ENCODE results near the gene LRMDA. TPM values are rescaled to one million over a fixed set of nuclear protein-coding genes. Genes with fewer than 3 reads are reported as not detected.

Gene LRMDA
- total RNA-seq, 2 experiments from 2014 or later: not detected

DNA sequence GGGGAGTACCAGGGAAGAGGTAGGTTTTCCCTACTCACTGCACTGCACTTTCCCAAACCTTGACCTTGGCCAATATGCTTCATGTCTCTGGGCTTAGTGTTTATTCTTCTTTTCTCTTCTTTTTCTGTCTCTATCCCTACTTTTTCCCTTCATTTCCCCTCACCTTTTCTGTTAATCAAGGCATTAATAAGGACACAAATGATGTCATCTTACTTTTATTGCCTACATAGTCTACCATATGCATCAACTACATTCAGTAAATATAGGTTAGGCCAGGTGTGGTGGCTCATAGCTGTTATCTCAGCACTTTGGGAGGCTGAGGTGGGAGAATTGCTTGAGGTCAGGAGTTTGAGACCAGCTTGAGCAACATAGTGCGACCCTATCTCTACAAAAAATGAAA is 16.9 kb upstream of the LRMDA start:
- Mint-ChIP-seq H3K36me3 (ENCODE audit: low read depth) (no peaks in the 10 kb centered on the region), H3K4me3 (no peak overlapping the region), H3K4me1 (ENCODE audit: low read depth) (peaks cover 2% of the 10 kb centered on the region), H3K9me3 (no peaks in the 10 kb centered on the region), H3K27ac (no peak overlapping the region), H3K27me3 (ENCODE audit: low read depth) (peaks cover 32% of the 10 kb centered on the region)
- intact Hi-C loops (cut with micrococcal nuclease): no loop called here
- CTCF ChIA-PET: interaction anchor here (0.7 kb wide), 1 partner anchor 15 kb away, joined by 3 read pairs; no protein-coding TSS in a partner anchor
- DNase-seq: no peak

DNA sequence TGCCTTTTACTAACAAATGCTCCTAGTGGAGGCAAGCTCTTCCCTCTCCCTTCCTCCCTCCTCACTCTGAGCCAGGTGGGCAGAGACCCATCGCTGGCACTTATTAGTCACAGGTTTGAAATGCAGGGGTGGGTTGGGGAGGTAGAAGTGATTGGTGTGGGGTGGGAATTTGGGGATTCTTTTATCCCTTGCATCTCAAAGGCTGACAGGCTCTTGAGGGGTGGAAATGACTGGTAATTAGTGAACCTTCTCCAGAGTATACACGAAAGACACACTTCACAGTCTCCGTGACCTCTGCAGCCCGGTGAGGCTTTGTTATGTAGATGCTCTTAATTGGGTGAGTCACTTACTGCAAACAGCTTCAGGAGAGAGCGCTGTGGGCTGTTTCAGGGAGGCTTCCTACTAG is 13.9 kb upstream of the LRMDA start:
- H3K27me3 Mint-ChIP-seq (ENCODE audit: low read depth): peaks cover 13% of the 10 kb centered on the region
- CTCF ChIA-PET: no interaction called here
- intact Hi-C loops (cut with micrococcal nuclease): no loop called here

DNA sequence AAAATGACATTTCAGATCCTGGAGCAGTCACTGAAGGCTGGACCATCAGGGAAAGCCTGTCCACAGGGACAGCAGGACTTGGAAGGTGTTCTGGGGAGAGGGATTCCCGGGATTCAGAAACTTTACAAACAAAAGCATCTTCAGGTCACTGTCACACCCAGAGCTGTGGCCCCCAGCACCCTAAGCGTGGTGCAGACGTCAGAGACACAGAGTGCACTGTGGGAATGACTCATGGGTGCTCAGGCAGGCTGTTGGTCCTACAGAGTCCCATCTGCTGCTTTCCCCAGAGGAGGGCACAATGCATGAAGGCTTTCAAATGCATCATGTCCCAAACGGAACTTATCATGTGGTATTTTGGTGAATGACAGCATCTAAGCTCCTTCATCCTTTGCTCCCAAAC is 13.1 kb upstream of the LRMDA start:
- no peaks in the 10 kb centered on the region for H3K9me3 Mint-ChIP-seq
- intact Hi-C loops (cut with micrococcal nuclease): no loop called here
- CTCF ChIA-PET: no interaction called here
- H3K4me3 Mint-ChIP-seq: no peak overlapping the region
- no peaks in the 10 kb centered on the region for H3K36me3 Mint-ChIP-seq (ENCODE audit: low read depth)
- H3K27ac Mint-ChIP-seq: no peak overlapping the region
- peaks cover 11% of the 10 kb centered on the region for H3K27me3 Mint-ChIP-seq (ENCODE audit: low read depth)
- no peaks in the 10 kb centered on the region for H3K4me1 Mint-ChIP-seq (ENCODE audit: low read depth)
- no peak for DNase-seq

More for the DNA sequence above, 13.9 kb upstream of the LRMDA start:
- Mint-ChIP-seq H3K4me1 (ENCODE audit: low read depth) (no peaks in the 10 kb centered on the region), H3K27ac (no peak overlapping the region), H3K36me3 (ENCODE audit: low read depth) (no peaks in the 10 kb centered on the region), H3K4me3 (no peak overlapping the region), H3K9me3 (no peaks in the 10 kb centered on the region)
- DNase-seq: no peak

DNA sequence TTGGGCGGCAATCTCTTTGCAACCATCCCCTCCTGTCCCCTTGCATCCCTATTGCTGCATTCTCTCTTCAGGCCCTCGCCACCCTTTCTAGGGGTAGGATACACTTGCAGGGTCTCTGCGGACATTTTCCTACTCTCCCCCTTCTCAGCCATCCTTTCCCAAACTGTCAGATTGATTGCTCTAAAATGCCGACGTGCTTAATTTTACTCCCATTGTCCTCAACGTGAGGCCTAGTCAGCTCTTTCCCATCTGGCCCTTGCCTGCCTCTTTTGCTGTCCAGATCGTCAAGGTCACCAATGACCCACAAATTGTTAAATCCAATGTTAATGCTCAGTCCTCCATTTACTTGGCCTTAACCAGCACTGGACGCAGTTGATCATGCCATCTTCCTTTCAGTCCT is 12.7 kb upstream of the LRMDA start:
- intact Hi-C loops (cut with micrococcal nuclease): no loop called here
- H3K4me3 Mint-ChIP-seq: no peak overlapping the region

GRCh38 chr10:75422913-75423312 is 8.5 kb upstream of the LRMDA start:
- Mint-ChIP-seq H3K4me3 (no peak overlapping the region), H3K27me3 (ENCODE audit: low read depth) (no peaks in the 10 kb centered on the region), H3K27ac (no peak overlapping the region), H3K9me3 (no peaks in the 10 kb centered on the region), H3K36me3 (ENCODE audit: low read depth) (no peaks in the 10 kb centered on the region), H3K4me1 (ENCODE audit: low read depth) (no peaks in the 10 kb centered on the region)
- CTCF ChIA-PET: no interaction called here
- DNase-seq: no peak
- intact Hi-C loops (cut with micrococcal nuclease): no loop called here

More for the DNA sequence above, 12.7 kb upstream of the LRMDA start:
- DNase-seq: no peak
- no peaks in the 10 kb centered on the region for H3K36me3 Mint-ChIP-seq (ENCODE audit: low read depth)
- CTCF ChIA-PET: no interaction called here
- H3K9me3 Mint-ChIP-seq: no peaks in the 10 kb centered on the region
- no peak overlapping the region for H3K27ac Mint-ChIP-seq
- peaks cover 11% of the 10 kb centered on the region for H3K27me3 Mint-ChIP-seq (ENCODE audit: low read depth)
- H3K4me1 Mint-ChIP-seq (ENCODE audit: low read depth): no peaks in the 10 kb centered on the region

DNA sequence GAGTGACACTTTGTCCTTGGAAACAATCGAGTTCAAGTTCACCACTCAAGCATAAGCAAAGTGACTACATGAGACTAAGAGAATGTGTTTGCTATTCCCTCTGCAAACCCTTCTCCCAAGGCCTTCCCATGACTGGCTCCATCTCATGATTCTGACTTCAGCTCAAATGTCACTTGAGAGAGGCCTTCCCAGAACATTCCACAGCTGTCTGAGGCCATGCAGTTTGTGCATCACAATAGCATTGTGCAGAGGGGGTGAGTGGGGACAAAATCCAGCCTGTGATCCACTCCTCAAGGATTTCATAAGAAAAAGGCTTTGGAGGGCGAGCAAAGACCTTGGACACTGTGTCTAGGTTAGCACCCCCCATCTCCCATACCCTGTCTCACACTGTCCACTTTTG is 6.9 kb upstream of the LRMDA start:
- intact Hi-C loops (cut with micrococcal nuclease): no loop called here
- CTCF ChIA-PET: no interaction called here
- no peaks in the 10 kb centered on the region for H3K4me1 Mint-ChIP-seq (ENCODE audit: low read depth)
- no peaks in the 10 kb centered on the region for H3K36me3 Mint-ChIP-seq (ENCODE audit: low read depth)
- H3K9me3 Mint-ChIP-seq: no peaks in the 10 kb centered on the region
- H3K27ac Mint-ChIP-seq: no peak overlapping the region
- DNase-seq: no peak
- no peak overlapping the region for H3K4me3 Mint-ChIP-seq
- peaks cover 5% of the 10 kb centered on the region for H3K27me3 Mint-ChIP-seq (ENCODE audit: low read depth)

GRCh38 chr10:75425291-75426079 is 5.9 kb upstream of the LRMDA start:
- H3K27me3 Mint-ChIP-seq (ENCODE audit: low read depth): peaks cover 14% of the 10 kb centered on the region
- H3K27ac Mint-ChIP-seq: no peak overlapping the region
- CTCF ChIA-PET: no interaction called here
- no peak overlapping the region for H3K4me3 Mint-ChIP-seq
- DNase-seq: no peak
- H3K4me1 Mint-ChIP-seq (ENCODE audit: low read depth): no peaks in the 10 kb centered on the region
- no peaks in the 10 kb centered on the region for H3K9me3 Mint-ChIP-seq
- intact Hi-C loops (cut with micrococcal nuclease): no loop called here
- H3K36me3 Mint-ChIP-seq (ENCODE audit: low read depth): no peaks in the 10 kb centered on the region

DNA sequence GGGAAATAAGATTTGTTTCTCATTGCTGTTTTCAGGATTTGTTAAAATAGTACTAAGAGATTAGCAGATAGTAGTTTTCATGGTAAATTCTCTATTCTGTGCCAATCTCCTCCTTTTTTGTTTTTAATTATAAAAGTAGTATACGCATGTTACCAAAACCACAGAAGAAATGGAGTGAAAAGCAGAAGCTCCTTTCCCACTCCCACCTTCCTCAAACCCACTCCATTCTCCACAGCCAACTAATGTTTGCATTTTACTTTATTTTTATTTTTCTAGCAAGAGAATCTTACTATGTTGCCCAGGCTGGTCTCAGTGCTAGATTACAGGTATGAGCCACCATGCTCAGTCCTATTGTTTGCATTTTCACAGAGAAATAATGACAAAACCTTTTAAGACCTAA is 4.5 kb upstream of the LRMDA start:
- Mint-ChIP-seq H3K36me3 (ENCODE audit: low read depth) (no peaks in the 10 kb centered on the region), H3K27ac (no peak overlapping the region), H3K4me3 (no peak overlapping the region), H3K27me3 (ENCODE audit: low read depth) (peaks cover 19% of the 10 kb centered on the region), H3K4me1 (ENCODE audit: low read depth) (peaks cover under 1% of the 10 kb centered on the region), H3K9me3 (no peaks in the 10 kb centered on the region)
- intact Hi-C loops (cut with micrococcal nuclease): no loop called here
- CTCF ChIA-PET: no interaction called here
- DNase-seq: no peak

DNA sequence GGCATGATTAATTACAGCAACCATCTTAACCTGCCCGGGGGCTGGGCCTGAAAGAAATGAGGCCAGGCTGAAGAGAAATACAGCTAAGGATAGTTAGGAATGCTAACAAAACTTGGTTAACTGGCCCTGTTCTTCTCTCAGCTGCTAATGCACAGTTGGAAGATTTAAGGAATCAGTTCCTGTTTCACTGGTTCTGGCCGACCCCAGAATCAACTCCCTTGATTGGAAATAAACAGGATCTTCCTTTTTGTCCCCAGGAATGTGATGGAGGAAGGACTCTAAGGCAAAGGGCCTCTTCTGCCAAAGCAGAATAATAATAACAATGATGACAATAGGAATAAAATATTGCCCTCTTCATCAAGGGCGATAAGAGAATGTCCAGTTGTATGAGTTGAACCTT is 3.5 kb upstream of the LRMDA start:
- H3K4me3 Mint-ChIP-seq: no peak overlapping the region
- peaks cover 28% of the 10 kb centered on the region for H3K27me3 Mint-ChIP-seq (ENCODE audit: low read depth)
- peaks cover 5% of the 10 kb centered on the region for H3K4me1 Mint-ChIP-seq (ENCODE audit: low read depth)
- no peak for DNase-seq
- intact Hi-C loops (cut with micrococcal nuclease): no loop called here
- no peaks in the 10 kb centered on the region for H3K36me3 Mint-ChIP-seq (ENCODE audit: low read depth)
- H3K27ac Mint-ChIP-seq: no peak overlapping the region
- CTCF ChIA-PET: interaction anchor here (1.5 kb wide), 1 partner anchor 10 kb away, joined by 3 read pairs; no protein-coding TSS in a partner anchor
- no peaks in the 10 kb centered on the region for H3K9me3 Mint-ChIP-seq

DNA sequence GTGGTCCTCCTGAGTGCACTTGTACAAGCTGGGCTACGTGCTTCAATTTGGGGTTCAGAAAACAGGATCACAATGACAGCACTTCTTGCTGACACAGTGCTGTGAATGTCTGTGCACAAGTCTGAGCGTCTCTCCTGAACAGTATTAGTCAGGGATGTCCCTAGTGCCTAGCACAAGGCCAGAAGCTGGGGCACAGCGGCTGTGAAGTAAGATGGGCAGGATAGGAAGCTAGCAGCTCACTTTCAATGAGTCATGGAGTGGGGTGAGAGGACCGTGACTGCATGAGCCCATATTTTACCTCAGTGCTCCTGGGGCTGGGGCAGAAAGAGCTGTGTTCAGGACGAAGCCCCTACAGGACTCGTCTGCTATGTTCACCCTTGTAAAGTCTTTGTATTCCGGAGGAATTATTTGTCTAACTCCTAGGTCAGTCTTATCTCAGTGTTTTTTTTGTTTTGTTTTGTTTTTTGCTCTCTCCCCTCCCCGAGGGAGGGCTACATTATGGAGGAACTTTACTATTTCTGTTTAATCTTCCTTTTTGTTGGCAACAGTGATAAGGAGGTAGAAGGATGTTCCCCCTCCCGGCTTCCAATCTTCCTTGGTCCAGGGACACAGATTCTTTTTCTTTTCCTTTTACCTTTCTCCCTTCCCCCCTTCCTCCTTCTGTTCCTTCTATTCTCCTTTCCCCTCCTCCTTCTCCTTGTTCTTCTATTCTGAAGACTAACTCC is 2.8 kb upstream of the LRMDA start:
- Mint-ChIP-seq H3K27me3 (ENCODE audit: low read depth) (peaks cover 34% of the 10 kb centered on the region), H3K4me3 (no peak overlapping the region), H3K4me1 (ENCODE audit: low read depth) (peaks cover 5% of the 10 kb centered on the region), H3K27ac (no peak overlapping the region), H3K36me3 (ENCODE audit: low read depth) (no peaks in the 10 kb centered on the region), H3K9me3 (no peaks in the 10 kb centered on the region)
- CTCF ChIA-PET: interaction anchor here (1.5 kb wide), 1 partner anchor 9 kb away, joined by 3 read pairs; no protein-coding TSS in a partner anchor
- DNase-seq: no peak
- intact Hi-C loops (cut with micrococcal nuclease): no loop called here

DNA sequence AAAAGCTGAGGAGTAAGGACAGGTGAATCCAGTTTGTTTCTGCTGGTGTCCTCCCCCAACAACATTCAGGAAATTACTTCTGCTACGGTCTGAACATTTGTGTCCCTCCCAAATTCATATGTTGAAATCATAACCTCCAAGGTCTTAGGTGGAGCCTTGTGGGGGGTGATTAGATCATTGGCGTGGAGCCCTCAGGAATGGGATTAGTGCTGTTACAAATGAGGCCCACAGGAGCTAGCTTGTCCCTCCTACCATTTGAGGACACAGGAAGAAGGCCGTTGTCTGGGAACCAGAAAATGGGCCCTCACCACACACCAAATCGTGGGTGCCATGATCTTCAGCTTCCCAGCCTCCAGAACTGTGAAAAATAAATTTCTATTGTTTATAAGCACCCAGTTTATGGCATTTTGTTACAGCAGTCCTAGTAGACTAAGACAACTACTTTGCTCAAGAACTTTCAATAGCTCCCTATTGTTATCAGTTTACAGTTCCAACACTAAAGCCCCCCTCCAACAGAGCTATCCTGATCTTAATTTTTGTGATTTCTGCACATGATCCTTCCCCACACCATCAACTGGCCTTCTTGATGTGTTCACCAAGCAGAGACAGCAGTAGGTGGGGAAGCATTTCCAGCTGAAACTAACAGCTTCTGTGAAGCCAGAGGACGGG is 2.1 kb upstream of the LRMDA start:
- Mint-ChIP-seq H3K4me3 (no peak overlapping the region), H3K27ac (no peak overlapping the region), H3K36me3 (ENCODE audit: low read depth) (no peaks in the 10 kb centered on the region), H3K27me3 (ENCODE audit: low read depth) (peaks cover 39% of the 10 kb centered on the region), H3K9me3 (no peaks in the 10 kb centered on the region), H3K4me1 (ENCODE audit: low read depth) (peaks cover 5% of the 10 kb centered on the region)
- intact Hi-C loops (cut with micrococcal nuclease): no loop called here
- DNase-seq: no peak
- CTCF ChIA-PET: interaction anchor here (1.2 to 1.5 kb wide), 2 partner anchors 9 to 28 kb away, joined by 3 to 4 read pairs; partner anchors contain the start of gene ZNF503

- no peaks in the 10 kb centered on the region for H3K9me3 Mint-ChIP-seq
- CTCF ChIA-PET: interaction anchor here (0.6 to 1.2 kb wide), 2 partner anchors 15 to 29 kb away, joined by 3 to 4 read pairs; partner anchors contain the start of gene ZNF503
- no peak overlapping the region for H3K4me3 Mint-ChIP-seq
- no peaks in the 10 kb centered on the region for H3K36me3 Mint-ChIP-seq (ENCODE audit: low read depth)
- DNase-seq: no peak
- H3K27me3 Mint-ChIP-seq (ENCODE audit: low read depth): peaks cover 44% of the 10 kb centered on the region
- intact Hi-C loops (cut with micrococcal nuclease): no loop called here
- no peak overlapping the region for H3K27ac Mint-ChIP-seq
- H3K4me1 Mint-ChIP-seq (ENCODE audit: low read depth): peaks cover 5% of the 10 kb centered on the region
Measured at GRCh38 chr10:75430000-75430763, 1.2 kb upstream of the LRMDA start.

Measured in activated naive CD4-positive, alpha-beta T cell treated with anti-CD3 and anti-CD28 coated beads for 36 hours (primary cell).